ENCODE measurements around the gene ADCY5. TPM values are rescaled to one million over a fixed set of nuclear protein-coding genes. Genes with fewer than 3 reads are reported as not detected.

Gene ADCY5
- total and polyA plus RNA-seq, 2 donors from 2014 or later = 7.1 to 33.6 TPM

DNA sequence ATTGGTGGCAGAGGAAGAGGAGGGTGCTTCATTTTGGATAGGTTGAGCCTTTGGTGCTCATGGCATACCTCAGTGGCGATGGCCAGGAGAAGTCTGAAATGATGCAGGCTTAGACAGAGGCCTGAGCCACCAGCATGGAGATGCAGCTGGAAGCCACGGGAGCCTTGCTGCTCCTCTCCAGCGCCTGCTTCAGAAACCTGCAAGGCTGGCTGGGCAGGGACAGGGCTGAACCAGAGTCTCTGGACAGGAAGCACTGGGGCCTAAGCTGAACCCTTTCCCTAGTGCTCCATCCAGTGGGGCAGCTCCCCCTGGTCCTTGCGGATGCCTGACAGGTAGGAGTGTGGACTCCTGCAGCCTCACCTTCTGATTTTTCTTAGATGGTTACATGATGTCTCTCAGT, 36.7 kb upstream of the ADCY5 start:
- Histone ChIP-seq H3K4me3 (ENCODE audit: low read length in 3 of 3) (no peak overlapping the region), H3K9me3 (ENCODE audit: control insufficient read depth in 2 of 3, insufficient read depth in 1 of 3, low read length in 3 of 3) (no peaks in the 10 kb centered on the region), H3K27me3 (ENCODE audit: control insufficient read depth, insufficient read depth, low read length) (no peaks in the 10 kb centered on the region), H3K4me1 (ENCODE audit: control insufficient read depth in 2 of 3, insufficient read depth in 2 of 3, low read depth in 1 of 3, low read length in 3 of 3) (peaks cover 0 to 2% (median 0%) of the 10 kb centered on the region in 3 donors), H3K9ac (ENCODE audit: low read length in 3 of 3) (no peak overlapping the region), H3K36me3 (ENCODE audit: control insufficient read depth in 2 of 3, insufficient read depth in 3 of 3, low read length in 3 of 3) (no peaks in the 10 kb centered on the region), H3K27ac (ENCODE audit: low read depth in 2 of 2, low read length in 2 of 2) (no peak overlapping the region)
- FAIRE-seq (no peak), DNase-seq (no peak)
- intact Hi-C loops (cut with DNase I) = loop anchor here (5.0 kb wide), 1 partner anchor 158 kb away; no protein-coding TSS in a partner anchor
- TF ChIP-seq, protein P1, sequence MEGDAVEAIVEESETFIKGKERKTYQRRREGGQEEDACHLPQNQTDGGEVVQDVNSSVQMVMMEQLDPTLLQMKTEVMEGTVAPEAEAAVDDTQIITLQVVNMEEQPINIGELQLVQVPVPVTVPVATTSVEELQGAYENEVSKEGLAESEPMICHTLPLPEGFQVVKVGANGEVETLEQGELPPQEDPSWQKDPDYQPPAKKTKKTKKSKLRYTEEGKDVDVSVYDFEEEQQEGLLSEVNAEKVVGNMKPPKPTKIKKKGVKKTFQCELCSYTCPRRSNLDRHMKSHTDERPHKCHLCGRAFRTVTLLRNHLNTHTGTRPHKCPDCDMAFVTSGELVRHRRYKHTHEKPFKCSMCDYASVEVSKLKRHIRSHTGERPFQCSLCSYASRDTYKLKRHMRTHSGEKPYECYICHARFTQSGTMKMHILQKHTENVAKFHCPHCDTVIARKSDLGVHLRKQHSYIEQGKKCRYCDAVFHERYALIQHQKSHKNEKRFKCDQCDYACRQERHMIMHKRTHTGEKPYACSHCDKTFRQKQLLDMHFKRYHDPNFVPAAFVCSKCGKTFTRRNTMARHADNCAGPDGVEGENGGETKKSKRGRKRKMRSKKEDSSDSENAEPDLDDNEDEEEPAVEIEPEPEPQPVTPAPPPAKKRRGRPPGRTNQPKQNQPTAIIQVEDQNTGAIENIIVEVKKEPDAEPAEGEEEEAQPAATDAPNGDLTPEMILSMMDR (IDR thresholded peaks at IDR 0.05; ENCODE audit: borderline replicate concordance, extremely low read depth, insufficient read depth) = no peak

DNA sequence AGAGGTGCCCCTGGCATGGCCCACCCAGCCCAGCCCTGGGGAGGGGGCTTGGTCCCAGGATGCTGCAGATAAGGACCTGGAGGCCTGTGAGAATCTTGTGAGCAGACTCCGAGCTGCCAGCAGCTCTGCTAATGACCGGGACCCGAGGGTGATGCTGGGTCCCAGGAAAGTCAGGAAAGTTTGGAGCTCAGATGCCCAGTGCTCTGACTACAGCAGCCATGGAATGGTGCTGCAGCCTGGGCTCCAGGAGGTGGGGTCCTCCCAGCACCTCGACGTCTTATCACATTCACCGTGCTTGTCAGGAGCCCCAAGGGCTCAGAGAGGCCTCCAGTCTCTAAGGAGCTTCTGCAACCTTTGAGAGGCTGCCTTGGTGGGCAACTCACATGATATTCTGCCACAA, 34.3 kb upstream of the ADCY5 start:
- H3K9me3 ChIP-seq (ENCODE audit: control insufficient read depth in 2 of 3, insufficient read depth in 1 of 3, low read length in 3 of 3) = no peaks in the 10 kb centered on the region
- intact Hi-C loops (cut with DNase I) = no loop called here
- H3K4me3 ChIP-seq (ENCODE audit: low read length in 3 of 3) = no peak overlapping the region
- no peaks in the 10 kb centered on the region for H3K36me3 ChIP-seq (ENCODE audit: control insufficient read depth in 2 of 3, insufficient read depth in 3 of 3, low read length in 3 of 3)
- no peak for FAIRE-seq
- DNase-seq = no peak
- peaks cover 0 to 3% (median 0%) of the 10 kb centered on the region in 3 donors for H3K4me1 ChIP-seq (ENCODE audit: control insufficient read depth in 2 of 3, insufficient read depth in 2 of 3, low read depth in 1 of 3, low read length in 3 of 3)
- no peak overlapping the region for H3K27ac ChIP-seq (ENCODE audit: low read depth in 2 of 2, low read length in 2 of 2)
- H3K27me3 ChIP-seq (ENCODE audit: control insufficient read depth, insufficient read depth, low read length) = no peaks in the 10 kb centered on the region
- no peak overlapping the region for H3K9ac ChIP-seq (ENCODE audit: low read length in 3 of 3)
- TF ChIP-seq, protein P1 (IDR thresholded peaks at IDR 0.05; ENCODE audit: borderline replicate concordance, extremely low read depth, insufficient read depth) = no peak

DNA sequence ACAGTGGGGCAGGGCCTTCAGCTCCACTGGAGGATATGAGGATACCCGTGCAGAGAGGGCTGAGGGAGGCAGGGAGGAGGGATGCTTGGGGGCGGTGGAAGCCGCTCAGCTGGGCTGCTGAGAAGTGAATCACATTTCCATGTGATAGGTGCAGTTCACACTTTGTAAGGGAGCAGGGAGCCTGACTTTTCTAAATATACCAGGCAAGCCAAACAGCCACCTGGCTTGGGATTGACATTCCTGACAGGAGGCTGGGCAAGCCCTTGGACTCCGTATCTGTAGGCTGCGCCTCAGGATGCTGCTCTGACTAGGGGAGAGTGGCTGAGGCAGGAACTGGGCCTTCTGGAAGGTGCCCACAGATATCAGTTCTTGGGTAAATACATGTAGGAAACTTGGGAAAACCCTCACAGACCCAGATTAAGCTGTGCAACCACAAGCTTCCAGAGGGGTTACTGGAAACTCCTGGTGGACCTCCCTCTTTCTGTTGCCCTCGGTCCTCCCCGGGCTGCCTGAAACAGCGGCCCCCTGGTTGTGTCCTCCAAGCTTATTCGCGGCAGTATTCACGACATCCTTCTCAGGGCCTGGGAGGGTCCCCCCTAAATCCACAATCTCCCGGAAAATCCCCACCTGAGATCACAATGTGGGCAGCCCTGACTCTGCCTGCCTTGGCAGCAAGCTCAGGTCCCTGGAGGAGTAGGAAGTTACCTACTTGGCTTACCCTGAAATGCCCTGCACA, 33.0 kb upstream of the ADCY5 start:
- intact Hi-C loops (cut with DNase I) = no loop called here
- no peak overlapping the region for H3K27ac ChIP-seq (ENCODE audit: low read depth in 2 of 2, low read length in 2 of 2)
- DNase-seq (no peak), FAIRE-seq (no peak)
- no peak overlapping the region for H3K4me3 ChIP-seq (ENCODE audit: low read length in 3 of 3)
- H3K9ac ChIP-seq (ENCODE audit: low read length in 3 of 3) = no peak overlapping the region
- no peaks in the 10 kb centered on the region for H3K9me3 ChIP-seq (ENCODE audit: control insufficient read depth in 2 of 3, insufficient read depth in 1 of 3, low read length in 3 of 3)
- no peaks in the 10 kb centered on the region for H3K36me3 ChIP-seq (ENCODE audit: control insufficient read depth in 2 of 3, insufficient read depth in 3 of 3, low read length in 3 of 3)
- TF ChIP-seq, protein P1 (IDR thresholded peaks at IDR 0.05; ENCODE audit: borderline replicate concordance, extremely low read depth, insufficient read depth) = no peak
- H3K27me3 ChIP-seq (ENCODE audit: control insufficient read depth, insufficient read depth, low read length) = no peaks in the 10 kb centered on the region
- peaks cover 0 to 3% (median 0%) of the 10 kb centered on the region in 3 donors for H3K4me1 ChIP-seq (ENCODE audit: control insufficient read depth in 2 of 3, insufficient read depth in 2 of 3, low read depth in 1 of 3, low read length in 3 of 3)
